Stimulated activated CD4-positive, alpha-beta T cell treated with anti-CD3 and anti-CD28 coated beads, Interleukin-15, amount 100 ng/mL, for 1 hour (primary cell): ENCODE measurements around the gene C4A.
"Not testable (repeated sequence)": the region's sequence is repeated elsewhere in the genome, so short reads cannot be mapped to it uniquely, and the experiment has no call there.

Experiments
- DNase-seq, 2 donors: peaks; one replicate each; pipeline ENCODE4 v3.0.0-alpha.2; 2020; ENCODE audit warnings: low read depth in 1 of 2, low spot score in 1 of 2

Gene C4A

GRCh38 chr6:31981744-31982143 is at the start of gene C4A:
C4A (plus strand) TSS chr6:31982057; CDS start chr6:31982108, 51 bp downstream.
- DNase-seq: not testable (repeated sequence)

GRCh38 chr6:31932137-31932536 is 49.7 kb upstream of the C4A start:
- not testable (repeated sequence) for DNase-seq

GRCh38 chr6:31933537-31933936 is 48.3 kb upstream of the C4A start:
- no peak for DNase-seq

- no peak for DNase-seq
Measured at GRCh38 chr6:31935021-31935420, 46.8 kb upstream of the C4A start.

GRCh38 chr6:31935823-31936222 is 46.0 kb upstream of the C4A start:
- no peak for DNase-seq

- DNase-seq: no peak
Measured at GRCh38 chr6:31940256-31940664, 41.6 kb upstream of the C4A start.

- DNase-seq: no peak
Measured at GRCh38 chr6:31943742-31944141, 38.1 kb upstream of the C4A start.

- no peak for DNase-seq
Measured at GRCh38 chr6:31945154-31945506, 36.7 kb upstream of the C4A start.

GRCh38 chr6:31945507-31946369 is 36.1 kb upstream of the C4A start, which contains the start of gene CFB:
CFB (plus strand) TSS chr6:31946095; CDS start chr6:31946222, 127 bp downstream.
- DNase-seq: no peak

- no peak for DNase-seq
Measured at GRCh38 chr6:31946370-31946885, 35.4 kb upstream of the C4A start.

- DNase-seq: no peak
Measured at GRCh38 chr6:31947070-31947675, 34.7 kb upstream of the C4A start.

- DNase-seq: no peak
Measured at GRCh38 chr6:31947864-31948263, 34.0 kb upstream of the C4A start.

GRCh38 chr6:31948306-31948705 is 33.6 kb upstream of the C4A start:
- DNase-seq: no peak

GRCh38 chr6:31948753-31949413 is 33.0 kb upstream of the C4A start:
- no peak for DNase-seq

GRCh38 chr6:31949926-31950548 is 31.8 kb upstream of the C4A start:
- DNase-seq: no peak

- DNase-seq: no peak
Measured at GRCh38 chr6:31952140-31952805, 29.6 kb upstream of the C4A start.

- DNase-seq: no peak
Measured at GRCh38 chr6:31952890-31953289, 29.0 kb upstream of the C4A start.

- DNase-seq: no peak
Measured at GRCh38 chr6:31954511-31954910, 27.3 kb upstream of the C4A start.

GRCh38 chr6:31956796-31957195 is 25.1 kb upstream of the C4A start:
- DNase-seq: no peak

GRCh38 chr6:31958412-31958740 is 23.5 kb upstream of the C4A start:
- no peak for DNase-seq
